SK-N-SH treated with all-trans-retinoic acid at 6 μM for 48 hours (cell line): Measurements from ENCODE around the gene CCDC167.

Experiments used
- ARNTL ChIP-seq: fragments of 450-650 bp; formaldehyde crosslinking; IDR thresholded peaks from 2 replicates; pipeline ENCODE4 v1.5.0; 2020; ENCODE audit warnings: low read depth, mild to moderate bottlenecking, moderate library complexity, borderline replicate concordance
- PATZ1 ChIP-seq: fragments of 250-450 bp; sonication (Bioruptor Pico); IDR thresholded peaks from 2 replicates; pipeline ENCODE4 v1.8.0; 2020; ENCODE audit warnings: mild to moderate bottlenecking, moderate library complexity, borderline replicate concordance
- ZFP3 ChIP-seq: fragments of 250-450 bp; sonication (Bioruptor Pico); IDR thresholded peaks from 2 replicates; pipeline ENCODE4 v1.5.0; 2020; ENCODE audit warnings: mild to moderate bottlenecking, moderate library complexity
- ZNF565 ChIP-seq: fragments of 450-650 bp; formaldehyde crosslinking; conservative IDR thresholded peaks from 2 replicates; pipeline ENCODE4 v1.5.0; 2020; ENCODE audit warnings: low read depth, mild to moderate bottlenecking, moderate library complexity
- ZNF8 ChIP-seq: fragments of 450-650 bp; formaldehyde crosslinking; IDR thresholded peaks from 2 replicates; pipeline ENCODE4 v1.5.0; 2020; ENCODE audit warnings: mild to moderate bottlenecking, moderate library complexity

- TF ChIP-seq ZNF8: no peak
- TF ChIP-seq ZFP3 (CRISPR knock-in tag): no peak
- TF ChIP-seq ZNF565: no peak
- TF ChIP-seq PATZ1 (CRISPR knock-in tag): no peak
- no peak for TF ChIP-seq ARNTL (CRISPR knock-in tag)
These were observed 18.6 kb downstream of the CCDC167 start for GRCh38 chr6:37480951-37481534.
